NCI-H2029 treated with DMSO at 0.1 percent for 48 hours (cell line): ENCODE results near the gene CDKAL1.
"Not testable (repeated sequence)": the region's sequence is repeated elsewhere in the genome, so short reads cannot be mapped to it uniquely, and the experiment has no call there.

Experiments
- DNase-seq: peaks from one replicate; lab custom pipeline; 2025; lab: John Stamatoyannopoulos, UW

The CDKAL1 gene

GRCh38 chr6:21208796-21209186, 674.5 kb downstream of the CDKAL1 start:
- no peak for DNase-seq

- DNase-seq, result no peak
These were observed 679.2 kb downstream of the CDKAL1 start for GRCh38 chr6:21213492-21213891.

GRCh38 chr6:21214738-21215448, 680.6 kb downstream of the CDKAL1 start:
- no peak for DNase-seq

GRCh38 chr6:21219241-21219640, 685.0 kb downstream of the CDKAL1 start:
- no peak for DNase-seq

GRCh38 chr6:21219856-21220255, 685.6 kb downstream of the CDKAL1 start:
- DNase-seq, result no peak

- no peak for DNase-seq
These were observed 686.2 kb downstream of the CDKAL1 start for GRCh38 chr6:21220271-21220987.

- no peak for DNase-seq
These were observed 688.4 kb downstream of the CDKAL1 start for GRCh38 chr6:21222656-21223055.

GRCh38 chr6:21225912-21226311, 691.7 kb downstream of the CDKAL1 start:
- no peak for DNase-seq

GRCh38 chr6:21227486-21227885, 693.2 kb downstream of the CDKAL1 start:
- no peak for DNase-seq

- DNase-seq, result no peak
These were observed 694.2 kb downstream of the CDKAL1 start for GRCh38 chr6:21228411-21228810.

- DNase-seq, result no peak
These were observed 694.7 kb downstream of the CDKAL1 start for GRCh38 chr6:21228876-21229460.

- no peak for DNase-seq
These were observed 696.3 kb downstream of the CDKAL1 start for GRCh38 chr6:21230536-21230935.

- no peak for DNase-seq
These were observed 700.9 kb downstream of the CDKAL1 start for GRCh38 chr6:21235162-21235561.

- no peak for DNase-seq
These were observed 704.0 kb downstream of the CDKAL1 start for GRCh38 chr6:21238208-21238607.

GRCh38 chr6:21240709-21241108, 706.5 kb downstream of the CDKAL1 start:
- no peak for DNase-seq

- no peak for DNase-seq
These were observed 707.2 kb downstream of the CDKAL1 start for GRCh38 chr6:21241231-21242130.

GRCh38 chr6:21244897-21245470, 710.7 kb downstream of the CDKAL1 start:
- no peak for DNase-seq

- no peak for DNase-seq
These were observed 711.2 kb downstream of the CDKAL1 start for GRCh38 chr6:21245488-21245887.

- no peak for DNase-seq
These were observed 711.8 kb downstream of the CDKAL1 start for GRCh38 chr6:21246075-21246474.

GRCh38 chr6:21254460-21254859, 720.2 kb downstream of the CDKAL1 start:
- not testable (repeated sequence) for DNase-seq

- DNase-seq, result no peak
These were observed 721.9 kb downstream of the CDKAL1 start for GRCh38 chr6:21256197-21256596.

- no peak for DNase-seq
These were observed 722.9 kb downstream of the CDKAL1 start for GRCh38 chr6:21257125-21257524.
